GM11168 (cell line): ENCODE results near the gene STX11.

Source experiments
- in situ Hi-C: fragments of 300-500 bp; cut with MboI; formaldehyde crosslinking; loops from one replicate; pipeline ENCODE4 v1.12.0; 2022; ENCODE audit warnings: low sequenced_read_pairs; ENCODE audit not compliant: unreplicated experiment

Gene STX11

DNA sequence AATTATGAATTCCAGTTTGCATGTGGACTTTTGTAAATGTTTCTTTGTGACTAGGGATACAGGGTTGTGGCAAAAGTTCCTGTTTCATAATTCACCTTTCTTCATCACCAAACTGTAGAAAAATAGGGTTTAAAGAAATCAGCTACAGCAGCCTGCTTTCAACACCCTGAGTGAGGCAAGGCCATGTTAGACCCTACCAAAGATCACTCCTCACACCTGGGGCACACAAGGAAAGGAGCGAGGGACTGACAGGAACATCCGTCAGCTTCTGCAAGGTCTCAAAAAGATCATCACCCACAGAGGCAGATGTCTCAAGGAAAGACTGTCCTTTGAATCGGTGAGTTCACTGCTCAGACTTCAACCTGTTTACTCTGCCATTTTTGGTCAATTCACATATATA is 10.5 kb upstream of the STX11 start:
- in situ Hi-C loops = no loop called here

DNA sequence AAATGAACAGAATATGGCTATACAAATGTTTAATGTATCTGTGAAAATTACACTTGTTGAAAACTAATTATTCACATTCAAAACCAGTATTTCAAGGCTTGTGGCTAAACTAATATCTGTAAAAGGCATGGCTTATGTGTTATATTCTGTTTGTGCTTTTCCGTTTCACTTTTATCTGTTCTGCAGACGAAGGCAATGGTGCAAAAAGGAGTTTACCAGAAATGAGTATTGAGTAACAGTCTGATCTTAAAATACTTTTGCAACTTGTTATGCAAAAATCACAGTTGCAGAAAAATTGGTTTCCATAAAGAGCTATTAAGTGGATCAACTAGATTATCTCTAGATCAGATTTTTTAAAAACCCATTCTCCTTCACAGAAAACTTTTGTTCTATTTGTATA is 9.4 kb upstream of the STX11 start:
- in situ Hi-C loops = no loop called here

DNA sequence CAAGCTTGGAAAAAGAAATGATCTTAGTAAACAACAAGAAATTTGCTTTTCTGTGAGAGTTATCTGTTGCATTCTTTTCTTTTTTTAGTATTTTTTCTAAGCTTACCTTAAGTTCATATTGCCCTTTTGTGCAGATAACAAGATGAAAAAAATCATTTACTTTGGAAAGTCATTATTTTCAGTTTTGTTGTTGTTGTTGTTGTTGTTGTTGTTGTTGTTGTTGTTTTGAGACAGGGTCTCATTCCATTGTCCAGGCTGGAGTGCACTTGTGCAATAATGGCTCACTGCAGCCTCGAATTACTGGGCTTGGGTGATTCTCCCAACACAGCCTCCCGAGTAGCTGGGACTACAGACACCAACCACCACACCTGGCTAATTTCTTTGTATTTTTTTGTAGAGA is 8.8 kb upstream of the STX11 start:
- in situ Hi-C loops = no loop called here

DNA sequence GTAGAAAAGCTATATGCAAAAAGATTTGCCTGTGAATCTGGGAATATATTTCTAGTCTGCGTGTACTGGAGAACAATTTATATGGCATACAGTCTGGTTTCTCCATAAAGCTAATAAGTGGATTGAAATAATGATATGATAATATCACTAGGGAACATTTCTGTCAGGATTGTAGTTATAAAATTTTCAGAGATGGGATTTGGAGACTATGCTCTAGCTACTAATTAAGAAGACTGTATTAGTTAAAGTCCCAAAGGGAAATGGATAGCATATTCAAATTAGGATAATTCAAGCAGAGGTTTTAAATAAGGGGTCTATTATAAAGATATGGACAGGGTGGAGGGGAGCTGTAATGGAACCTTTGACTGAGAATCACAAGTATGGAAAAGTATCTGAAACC is 7.2 kb upstream of the STX11 start:
- in situ Hi-C loops = no loop called here

DNA sequence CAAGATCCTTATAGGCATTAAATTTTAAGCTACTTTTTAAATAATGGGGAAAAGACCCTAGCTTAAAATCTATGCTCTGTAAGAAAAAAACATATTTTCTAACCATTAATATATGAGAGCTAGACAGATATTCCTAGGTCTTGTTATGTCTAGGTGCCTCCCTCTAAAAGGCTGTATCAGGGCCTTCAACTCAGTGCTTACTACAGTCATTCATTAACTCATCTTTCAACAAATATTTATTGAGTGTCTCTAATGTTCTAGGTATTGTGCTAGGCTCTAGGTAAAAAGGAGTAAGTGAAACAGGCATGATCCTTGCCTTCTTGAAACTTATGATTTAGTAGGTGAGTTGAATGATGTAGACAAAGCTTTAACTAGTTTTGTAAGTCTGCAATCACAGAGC is 6.4 kb upstream of the STX11 start:
- in situ Hi-C loops = no loop called here

GRCh38 chr6:144144996-144145395 is 5.3 kb upstream of the STX11 start:
- in situ Hi-C loops = no loop called here

DNA sequence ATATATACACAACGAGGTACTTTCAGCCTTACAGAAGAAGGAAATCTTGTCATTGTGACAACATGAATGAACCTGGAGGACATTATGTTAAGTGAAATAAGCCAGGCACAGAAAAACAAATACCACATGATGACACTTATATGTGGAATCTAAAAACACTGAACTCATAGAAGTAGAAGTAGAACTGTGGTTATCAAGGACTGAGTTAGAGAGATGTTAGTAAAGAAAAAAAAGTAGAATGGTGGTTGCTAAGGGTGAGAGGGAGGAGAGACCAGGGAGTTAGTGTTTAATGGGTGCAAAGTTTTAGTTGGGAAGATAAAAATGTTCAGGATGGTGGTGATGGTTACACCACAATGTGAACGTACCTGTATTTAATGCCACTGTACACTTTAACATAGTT is 4.8 kb upstream of the STX11 start:
- in situ Hi-C loops = no loop called here

DNA sequence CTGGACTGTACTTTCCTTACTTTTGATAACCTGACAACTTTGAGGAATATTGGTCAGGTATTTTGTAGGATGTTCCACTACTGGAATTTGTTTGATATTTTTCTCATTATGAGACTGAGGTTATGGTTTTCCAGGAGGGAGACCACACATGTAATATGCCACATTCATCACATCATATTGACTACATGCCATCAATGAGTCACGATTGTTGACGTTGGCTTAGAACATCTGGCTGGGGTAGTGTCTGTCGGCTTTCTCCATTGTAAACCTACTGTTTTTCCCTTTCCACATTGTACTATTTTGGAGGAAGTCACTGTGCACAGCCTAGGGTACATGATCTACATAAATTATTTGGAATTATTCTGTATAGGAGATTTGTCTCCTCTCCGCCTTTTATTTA is 1.4 kb upstream of the STX11 start:
- in situ Hi-C loops = no loop called here

DNA sequence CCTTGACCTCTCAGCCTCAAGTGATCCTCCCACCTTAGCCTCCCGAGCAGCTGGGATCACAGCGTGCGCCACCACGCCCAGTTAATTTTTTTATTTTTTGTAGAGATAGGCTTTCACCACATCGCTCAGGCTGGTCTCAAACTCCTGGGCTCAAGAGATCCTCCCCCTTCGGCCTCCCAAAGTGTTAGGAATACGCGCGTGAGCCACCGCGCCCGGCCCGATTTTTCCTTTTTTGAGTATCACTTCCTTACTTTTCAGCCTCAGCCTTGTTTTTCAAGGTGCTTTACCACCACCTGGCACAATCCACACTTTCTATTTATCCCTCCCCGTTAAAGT is 791 bp upstream of the STX11 start:
- in situ Hi-C loops = no loop called here

DNA sequence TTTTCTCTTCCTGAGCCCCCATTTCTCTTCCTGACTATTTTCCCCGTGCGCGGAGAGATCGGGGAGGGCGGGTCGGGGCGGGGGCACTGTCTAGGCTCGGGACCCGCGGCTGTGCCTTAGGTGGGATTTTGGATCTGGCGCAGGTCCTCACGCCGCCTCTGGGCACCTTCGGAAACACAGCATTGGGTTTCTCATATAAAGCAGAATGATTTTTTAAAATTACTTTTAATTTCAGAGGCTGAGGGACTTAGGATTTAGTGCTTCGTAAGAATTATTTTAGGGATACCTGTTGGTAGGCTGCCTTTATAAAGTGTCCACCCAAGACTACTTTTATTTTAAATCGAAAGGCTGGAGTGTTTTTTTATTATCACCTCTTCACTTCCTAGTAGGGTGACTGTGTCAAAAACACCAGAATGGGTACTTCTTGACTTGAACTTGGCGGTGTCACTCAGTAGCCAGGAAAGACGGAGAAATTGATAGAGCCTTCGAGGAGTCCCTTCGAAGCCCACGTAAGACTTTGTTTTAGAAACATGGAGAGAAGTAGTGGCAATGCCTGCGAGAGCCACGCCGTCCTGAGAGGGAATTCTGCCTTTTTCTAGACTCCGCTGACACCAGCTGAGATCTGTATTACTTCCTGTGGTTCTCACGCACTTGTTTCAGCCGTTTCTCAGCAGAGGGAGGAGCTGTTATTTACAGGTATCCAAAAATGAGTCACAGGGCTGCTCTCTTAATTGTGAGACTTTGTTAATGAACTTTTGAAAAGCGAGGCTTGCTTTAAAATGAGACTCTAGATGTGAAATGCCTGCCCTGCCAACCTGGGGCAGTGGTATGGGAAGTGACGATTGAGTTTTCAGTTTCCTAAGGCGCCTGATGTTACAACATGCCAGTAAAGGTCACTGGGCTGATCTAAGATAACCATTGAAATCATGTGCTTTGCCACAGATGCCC is 667 bp downstream of the STX11 start:
- in situ Hi-C loops = no loop called here

GRCh38 chr6:144152334-144152900 is 2.1 kb downstream of the STX11 start:
- in situ Hi-C loops = no loop called here

DNA sequence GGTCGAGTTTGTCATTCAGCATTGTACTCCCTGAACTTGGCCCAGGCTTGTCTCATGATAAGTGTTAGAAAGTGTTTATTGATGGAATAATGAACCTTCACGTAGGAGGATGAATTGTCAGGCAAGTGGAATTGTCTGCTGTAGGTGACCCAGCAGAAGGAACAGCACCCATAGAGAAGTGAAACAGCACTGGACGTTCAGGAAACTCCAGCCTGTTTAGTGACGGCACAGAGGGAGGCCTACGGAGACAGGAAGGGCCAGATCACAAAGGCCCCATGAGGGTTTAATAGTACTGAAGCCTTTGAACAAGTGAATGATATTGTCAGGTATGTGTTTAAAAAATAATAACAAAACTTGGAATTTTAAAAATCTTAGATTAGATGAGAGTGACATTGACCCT is 2.9 kb downstream of the STX11 start:
- in situ Hi-C loops = no loop called here

DNA sequence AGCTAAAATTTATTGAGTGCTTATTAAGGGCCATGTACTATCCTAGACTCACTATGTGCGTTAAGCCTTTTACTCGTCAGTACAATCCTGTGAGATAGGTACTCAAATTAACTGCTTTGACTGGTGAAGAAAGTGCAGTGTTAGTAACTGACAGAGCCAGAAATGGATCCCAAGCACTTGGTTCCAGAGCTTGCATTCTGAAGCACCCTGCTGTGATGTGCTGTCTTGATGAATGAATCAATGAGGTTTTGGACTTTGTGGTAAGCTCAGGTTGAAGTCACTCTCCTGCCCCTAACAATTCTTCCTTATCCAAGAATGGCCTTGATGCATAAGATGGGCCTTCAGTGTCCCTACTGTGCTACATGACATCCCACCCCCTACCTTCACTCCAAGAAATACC is 3.7 kb downstream of the STX11 start:
- in situ Hi-C loops = no loop called here

DNA sequence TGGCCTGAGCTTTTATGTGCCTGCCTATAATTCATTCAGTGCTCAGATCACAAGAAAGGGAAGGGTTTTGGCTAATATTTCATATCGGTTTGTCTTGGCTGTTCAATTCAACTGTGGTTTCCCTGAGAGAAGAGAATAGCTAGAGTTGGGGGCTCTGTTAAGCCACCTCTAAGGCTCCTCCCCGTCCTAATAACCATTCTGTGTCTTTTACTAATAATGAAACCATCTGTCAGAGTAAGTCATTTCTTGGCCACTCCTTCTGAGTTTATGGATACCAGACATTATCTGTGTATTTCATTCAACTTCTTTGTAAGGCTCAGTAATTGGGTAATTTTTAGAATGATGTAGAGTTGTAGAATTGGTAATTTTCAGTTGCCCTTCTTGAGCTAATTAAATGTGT is 5.2 kb downstream of the STX11 start:
- in situ Hi-C loops = no loop called here

DNA sequence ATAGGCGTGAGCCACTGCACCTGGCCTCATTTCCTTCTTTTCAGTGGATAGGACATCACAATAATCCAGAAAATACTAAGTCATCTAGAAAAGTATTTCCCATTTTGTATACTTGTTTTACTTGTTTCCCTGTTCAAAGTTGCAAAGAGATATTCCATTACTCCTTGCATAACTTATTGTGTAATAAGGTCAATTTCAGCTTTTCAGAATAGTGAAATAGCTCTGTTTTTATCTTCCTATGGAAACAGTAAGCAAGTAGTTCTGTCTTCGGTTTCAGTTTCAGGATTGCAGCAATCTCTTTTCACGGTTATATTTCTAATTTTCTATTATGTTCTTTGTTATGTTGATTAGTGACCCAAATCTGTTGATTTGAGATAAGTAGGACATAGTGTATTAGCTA is 6.0 kb downstream of the STX11 start:
- in situ Hi-C loops = no loop called here

GRCh38 chr6:144156991-144157390 is 6.7 kb downstream of the STX11 start:
- in situ Hi-C loops = no loop called here

DNA sequence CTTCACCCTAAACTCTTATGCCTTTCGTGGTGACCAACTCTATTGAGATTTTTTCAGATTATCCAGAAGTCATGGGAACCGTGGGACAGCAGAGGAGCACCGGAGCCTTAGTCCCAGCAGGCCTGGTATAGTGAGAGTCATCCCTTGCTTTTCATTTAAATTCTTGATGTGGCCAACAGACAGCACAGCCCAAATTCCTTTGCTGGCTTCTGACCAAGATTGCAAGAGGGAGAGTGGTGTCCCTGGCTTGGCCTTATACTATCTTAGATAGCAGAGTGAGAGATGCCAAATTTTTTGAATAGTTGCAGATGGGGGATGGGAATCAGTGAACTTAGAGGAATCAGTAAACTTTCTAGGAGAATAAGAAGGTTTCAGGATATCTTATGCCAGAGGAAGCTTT is 7.8 kb downstream of the STX11 start:
- in situ Hi-C loops = no loop called here

DNA sequence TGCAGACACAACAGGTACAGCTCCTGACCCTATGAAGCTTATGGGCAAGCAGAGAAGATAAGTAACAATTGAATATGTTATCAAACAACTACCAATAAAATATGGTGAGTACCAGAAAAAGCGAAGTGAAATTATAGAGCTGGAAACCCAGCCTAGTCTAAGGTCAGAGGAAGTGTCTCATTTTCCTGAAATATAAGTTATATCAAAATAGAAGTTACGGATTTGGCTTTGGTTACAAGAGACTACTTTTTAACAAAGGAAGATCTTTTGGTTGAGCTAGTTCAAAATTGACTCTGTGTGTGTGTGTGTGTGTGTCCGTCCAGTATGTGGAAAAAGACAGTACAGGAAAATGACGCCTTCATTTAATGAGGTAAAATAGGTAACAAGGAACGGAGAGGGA is 8.9 kb downstream of the STX11 start:
- in situ Hi-C loops = no loop called here

GRCh38 chr6:144159742-144160141 is 9.4 kb downstream of the STX11 start:
- in situ Hi-C loops = no loop called here

- in situ Hi-C loops = no loop called here
Measured at GRCh38 chr6:144160431-144161005, 10.2 kb downstream of the STX11 start.

DNA sequence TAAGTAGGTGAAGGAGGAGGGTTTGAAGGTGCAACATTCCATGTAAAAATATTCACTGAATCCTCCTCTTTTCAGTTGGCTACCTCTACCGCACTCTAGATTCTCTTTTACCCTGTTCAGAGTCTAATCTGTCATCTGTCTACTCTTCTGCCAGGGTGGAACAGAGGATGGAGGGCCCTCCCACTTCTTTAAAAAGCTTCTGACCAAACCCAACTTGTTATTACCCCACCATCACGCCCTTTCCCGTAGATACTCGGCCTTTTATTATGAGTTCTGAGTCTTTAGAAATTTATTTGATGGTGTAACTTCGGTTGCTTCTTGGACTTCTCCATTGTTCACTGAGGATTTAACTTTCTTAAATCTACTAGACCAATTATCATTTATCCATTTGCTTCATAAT is 11.7 kb downstream of the STX11 start:
- in situ Hi-C loops = no loop called here

- in situ Hi-C loops = no loop called here
Measured at GRCh38 chr6:144162977-144163376, 12.7 kb downstream of the STX11 start.
